Endothelial cell of umbilical vein (primary cell): ENCODE data around the gene C20orf202. TPM values are rescaled to one million over a fixed set of nuclear protein-coding genes. Genes with fewer than 3 reads are reported as not detected.

Source experiments
- BruUV-seq: library from RNA; stranded (reverse); fragments of 400-500 nt; replicated peaks from 2 replicates; lab custom pipeline; 2021; lab: Mats Ljungman, UMichigan
- CTCF ChIA-PET: fragments of 300-600, 350-600 bp; sonication (Branson Sonifier 250); formaldehyde crosslinking; loops from one replicate; lab custom pipeline; 2021; ENCODE audit warnings: antibody characterized with exemption, inconsistent platforms; lab: Charles Lee
- POLR2A ChIA-PET: fragments of 300-600, 350-600 bp; sonication (Branson Sonifier 250); formaldehyde crosslinking; loops from one replicate; lab custom pipeline; 2021; ENCODE audit warnings: antibody characterized with exemption, inconsistent platforms; lab: Charles Lee
- DNase-seq: peaks from one replicate; pipeline ENCODE4 v3.0.0-alpha.2; 2011; ENCODE audit warnings: low read depth, low spot score
- FAIRE-seq: peaks from 2 replicates; lab custom pipeline; 2011; peaks lifted over from hg19 to GRCh38; lab: Jason Lieb, UNC
- H2AFZ ChIP-seq: 2 replicates; pipeline ENCODE4 v1.6.0; 2012; ENCODE audit warnings: low read depth, low read length, control low read depth, inconsistent platforms
- H3K27ac ChIP-seq: 2 replicates; pipeline ENCODE4 v1.5.1; 2011; ENCODE audit warnings: low read depth, mild to moderate bottlenecking, control low read depth, low read length, moderate library complexity; ENCODE audit not compliant: insufficient read depth
- H3K27me3 ChIP-seq, 2 experiments: 2 replicates each; pipeline versions ENCODE4 v1.6.0 to v1.6.1; 2011; ENCODE audit warnings: low read length in 2 of 2, mixed read lengths in 1 of 2; ENCODE audit not compliant: control insufficient read depth in 2 of 2, insufficient read depth in 2 of 2
- H3K36me3 ChIP-seq, 2 experiments: 2 replicates in 1 of 2; 3 replicates in 1 of 2; pipeline ENCODE4 v1.5.1; 2011; ENCODE audit warnings: low read length in 2 of 2, mild to moderate bottlenecking in 1 of 2, moderate library complexity in 1 of 2; ENCODE audit not compliant: control insufficient read depth in 2 of 2, insufficient read depth in 2 of 2; ENCODE audit errors: extremely low read depth in 1 of 2
- H3K4me1 ChIP-seq: 3 replicates; pipeline ENCODE4 v1.5.1; 2011; ENCODE audit warnings: mild to moderate bottlenecking, low read length; ENCODE audit not compliant: control insufficient read depth, insufficient read depth; ENCODE audit errors: extremely low read depth
- H3K4me2 ChIP-seq: 2 replicates; pipeline ENCODE4 v1.6.1; 2011; ENCODE audit warnings: low read length, control low read depth, mixed read lengths; ENCODE audit not compliant: insufficient read depth
- H3K4me3 ChIP-seq, 3 experiments: fragments of 200-600 bp in 1 of 3; sonication (generic), shearing (Covaris generic) in 1 of 3; replicated peaks in 1 of 3; 2 replicates each; pipeline ENCODE4 v1.5.1; 2011 to 2016; ENCODE audit warnings: control low read depth in 3 of 3, low read length in 3 of 3, mild to moderate bottlenecking in 2 of 3, inconsistent platforms in 1 of 3, low read depth in 1 of 3, moderate library complexity in 1 of 3; ENCODE audit not compliant: insufficient read depth in 1 of 3
- H3K79me2 ChIP-seq: 2 replicates; pipeline ENCODE4 v1.6.0; 2012; ENCODE audit warnings: low read length, inconsistent platforms; ENCODE audit not compliant: control insufficient read depth, insufficient read depth
- H3K9ac ChIP-seq: replicated peaks from 2 replicates; pipeline ENCODE3; 2011; ENCODE audit warnings: low read length, control low read depth; ENCODE audit not compliant: insufficient read depth; ENCODE audit errors: extremely low read depth
- H3K9me1 ChIP-seq: replicated peaks from 3 replicates; pipeline ENCODE4 v1.6.0; 2011; ENCODE audit warnings: mild to moderate bottlenecking, low read length; ENCODE audit not compliant: control insufficient read depth, insufficient read depth; ENCODE audit errors: extremely low read depth
- H3K9me3 ChIP-seq: replicated peaks from 2 replicates; pipeline ENCODE4 v1.5.1; 2012; ENCODE audit warnings: low read length, inconsistent platforms; ENCODE audit not compliant: control insufficient read depth, insufficient read depth
- H4K20me1 ChIP-seq: replicated peaks from 2 replicates; pipeline ENCODE3; 2011; ENCODE audit warnings: mild to moderate bottlenecking, low read length; ENCODE audit not compliant: control insufficient read depth, insufficient read depth; ENCODE audit errors: extremely low read depth
- CTCF ChIP-seq, 2 donors: IDR thresholded peaks; 1 replicate in 1 of 2; 2 replicates in 1 of 2; pipeline ENCODE4 v1.5.1; 2011; ENCODE audit warnings: low read length in 2 of 2, mild to moderate bottlenecking in 2 of 2, moderate library complexity in 2 of 2, control low read depth in 1 of 2, inconsistent platforms in 1 of 2, low read depth in 1 of 2; ENCODE audit not compliant: insufficient read depth in 1 of 2; ENCODE audit errors: extremely low read depth in 1 of 2
- EZH2 ChIP-seq: IDR thresholded peaks from 2 replicates; pipeline ENCODE4 v1.6.1; 2012; ENCODE audit warnings: borderline replicate concordance, low read depth, mild to moderate bottlenecking, moderate library complexity, low read length, inconsistent platforms; ENCODE audit not compliant: severe bottlenecking
- FOS ChIP-seq: IDR thresholded peaks from 2 replicates; pipeline ENCODE4 v1.6.1; 2011; ENCODE audit warnings: mild to moderate bottlenecking, low read length, moderate library complexity, borderline replicate concordance; ENCODE audit not compliant: insufficient read depth
- GATA2 ChIP-seq: IDR thresholded peaks from 2 replicates; pipeline ENCODE4 v1.7.0; 2011; ENCODE audit warnings: low read depth, mild to moderate bottlenecking, moderate library complexity, mixed read lengths, low read length; ENCODE audit not compliant: insufficient read length, insufficient read depth
- JUN ChIP-seq: IDR thresholded peaks from 2 replicates; pipeline ENCODE4 v1.6.1; 2011; ENCODE audit warnings: borderline replicate concordance, low read depth; ENCODE audit not compliant: insufficient read length, insufficient read depth
- MAX ChIP-seq: IDR thresholded peaks from 2 replicates; pipeline ENCODE4 v1.6.1; 2011; ENCODE audit not compliant: insufficient read depth, insufficient read length
- MYC ChIP-seq: IDR thresholded peaks from one replicate; pipeline ENCODE4 v1.6.1; 2011; ENCODE audit warnings: mild to moderate bottlenecking, low read depth, low read length
- POLR2A ChIP-seq: IDR thresholded peaks from 2 replicates; pipeline ENCODE4 v1.6.1; 2012; ENCODE audit warnings: low read depth, mild to moderate bottlenecking, control low read depth, low read length
- POLR2AphosphoS5 ChIP-seq: IDR thresholded peaks from 2 replicates; pipeline ENCODE4 v1.6.1; 2012; ENCODE audit warnings: low read depth, mild to moderate bottlenecking, control low read depth, low read length, moderate library complexity; ENCODE audit not compliant: insufficient read depth
- dilution Hi-C: fragments of 300-500 bp; cut with MboI; formaldehyde crosslinking; loops from one replicate; pipeline ENCODE4 v1.15.0; 2019; ENCODE audit warnings: low sequenced_read_pairs; ENCODE audit not compliant: extremely low pct_ligation_motif_present
- intact Hi-C: fragments of 100-400 bp; cut with micrococcal nuclease; formaldehyde crosslinking; loops from one replicate; pipeline ENCODE4 v1.10.0; 2022
- polyA plus RNA-seq, 4 experiments: library from polyadenylated mRNA; depleted of rRNA in 3 of 4; stranded (reverse) in 3 of 4; unstranded in 1 of 4; fragments of >200 nt; gene quantifications; 2 replicates each; pipeline versions ENCODE4 v1.2.1 to v1.2.3, GENCODE V29; 2011 to 2012; ENCODE audit warnings: missing spikeins in 1 of 4
- total RNA-seq: library from RNA; stranded (reverse); gene quantifications from 2 replicates; pipeline ENCODE4 v1.2.3, GENCODE V29; 2021

The C20orf202 gene
- total and polyA plus RNA-seq, 2 donors (not counting 3 experiments of a cell fraction or from before 2014, with no cell fraction given): not detected

- CTCF ChIA-PET: interaction anchor here (1.0 to 1.2 kb wide), 2 partner anchors 9 to 31 kb away, joined by 3 read pairs; no protein-coding TSS in a partner anchor
- Histone ChIP-seq H3K9me1 (no peaks in the 10 kb centered on the region), H3K4me1 (no peaks in the 10 kb centered on the region), H3K4me2 (no peak overlapping the region), H3K27ac (no peak overlapping the region), H2AFZ (no peak overlapping the region), H3K9ac (no peak overlapping the region), H3K36me3 (peaks cover 0 to 5% of the 10 kb centered on the region in 2 experiments), H3K79me2 (no peaks in the 10 kb centered on the region), H3K4me3 (no peak overlapping the region), H3K9me3 (no peaks in the 10 kb centered on the region), H3K27me3 (no peaks in the 10 kb centered on the region), H4K20me1 (no peaks in the 10 kb centered on the region)
- intact Hi-C loops (no loop called here), dilution Hi-C loops (no loop called here)
- FAIRE-seq (no peak), DNase-seq (no peak)
- no TSS peak for BruUV-seq
- TF ChIP-seq MAX (no peak), EZH2 (no peak), GATA2 (no peak), JUN (no peak), FOS (no peak), MYC (no peak), POLR2A (no peak), POLR2AphosphoS5 (no peak)
- POLR2A ChIA-PET: no interaction called here
These were observed 48.6 kb upstream of the C20orf202 start for GRCh38 chr20:1154691-1155090.

- no peak overlapping the region for H3K4me3 ChIP-seq
- CTCF ChIA-PET: interaction anchor here (1.0 to 1.2 kb wide), 2 partner anchors 8 to 30 kb away, joined by 3 read pairs; no protein-coding TSS in a partner anchor
- H3K9ac ChIP-seq: no peak overlapping the region
These were observed 47.9 kb upstream of the C20orf202 start for GRCh38 chr20:1155342-1155741.

More at GRCh38 chr20:1155342-1155741, 47.9 kb upstream of the C20orf202 start:
- FAIRE-seq (no peak), DNase-seq (no peak)
- Histone ChIP-seq H3K27me3 (no peaks in the 10 kb centered on the region), H3K9me3 (no peaks in the 10 kb centered on the region), H3K4me1 (no peaks in the 10 kb centered on the region), H3K4me2 (no peak overlapping the region), H3K27ac (no peak overlapping the region), H4K20me1 (no peaks in the 10 kb centered on the region), H3K79me2 (no peaks in the 10 kb centered on the region), H3K9me1 (no peaks in the 10 kb centered on the region), H2AFZ (no peak overlapping the region), H3K36me3 (peaks cover 0 to 5% of the 10 kb centered on the region in 2 experiments)
- POLR2A ChIA-PET: no interaction called here
- no peak for TF ChIP-seq JUN
- no peak for TF ChIP-seq EZH2
- no peak for TF ChIP-seq CTCF (IDR thresholded peaks at IDR 0.05; ENCODE audit: extremely low read depth in 1 of 2, insufficient read depth in 1 of 2, low read depth in 1 of 2, low read length in 2 of 2)
- TF ChIP-seq GATA2: no peak
- TF ChIP-seq MYC: no peak
- no peak for TF ChIP-seq MAX
- TF ChIP-seq POLR2A: no peak
- TF ChIP-seq POLR2AphosphoS5: no peak
- no peak for TF ChIP-seq FOS
- intact Hi-C loops (no loop called here), dilution Hi-C loops (no loop called here)
- BruUV-seq: no TSS peak
